Upper lobe of left lung (tissue), 6 donors: ENCODE measurements around the gene NPEPPS. TPM values are rescaled to one million over a fixed set of nuclear protein-coding genes. Genes with fewer than 3 reads are reported as not detected.

ENCODE experiments used
- ATAC-seq, 2 donors: fragments of 200-7000 bp; cut with Tn5 transposase; one replicate each; pipeline ENCODE4 v1.9.1; 2022; ENCODE audit warnings: mild to moderate bottlenecking in 2 of 2, moderate library complexity in 2 of 2; ENCODE audit not compliant: low FRiP score in 2 of 2
- DNase-seq, 2 donors: peaks; one replicate each; pipeline ENCODE4 v3.0.0-alpha.2; 2019 to 2020
- H3K27ac ChIP-seq, 4 donors: fragments of 200-600 bp; sonication (generic); one replicate each; pipeline ENCODE4 v1.5.1; 2016 to 2019
- H3K27me3 ChIP-seq, 4 donors: fragments of 200-600 bp; sonication (generic); one replicate each; pipeline ENCODE4 v1.5.1; 2017 to 2019
- H3K36me3 ChIP-seq, 4 donors: fragments of 200-600 bp; sonication (generic); one replicate each; pipeline ENCODE4 v1.5.1; 2016 to 2019
- H3K4me1 ChIP-seq, 4 donors: fragments of 200-600 bp; sonication (generic); one replicate each; pipeline ENCODE4 v1.5.1; 2018 to 2019
- H3K4me3 ChIP-seq, 4 donors: fragments of 200-600 bp; sonication (generic); one replicate each; pipeline ENCODE4 v1.5.1; 2017 to 2019; ENCODE audit warnings: mild to moderate bottlenecking in 2 of 4, moderate library complexity in 1 of 4
- H3K9me3 ChIP-seq, 4 donors: fragments of 200-600 bp; sonication (generic); one replicate each; pipeline ENCODE4 v1.5.1; 2018 to 2019
- EP300 ChIP-seq, 4 donors: sonication (generic); formaldehyde crosslinking; IDR thresholded peaks; one replicate each; pipeline ENCODE4 v1.5.1; 2017; ENCODE audit warnings: antibody characterized with exemption in 4 of 4, control low read depth in 2 of 4
- POLR2A ChIP-seq, 4 donors: fragments of 450-650 bp; IDR thresholded peaks; one replicate each; pipeline ENCODE4 v1.5.1; 2016 to 2017; ENCODE audit warnings: antibody characterized with exemption in 4 of 4, mild to moderate bottlenecking in 2 of 4
- POLR2AphosphoS5 ChIP-seq, 2 donors: sonication (generic); formaldehyde crosslinking; IDR thresholded peaks; one replicate each; pipeline ENCODE4 v1.5.1; 2017; ENCODE audit warnings: antibody characterized with exemption in 2 of 2
- WGBS, 2 donors: methylation state at CpG; one replicate each; pipeline ENCODE4 v1.1.5; 2017 to 2018; 5-methylcytosine and 5-hydroxymethylcytosine counted together
- total RNA-seq, 6 donors: library from RNA; depleted of rRNA in 4 of 6; stranded (reverse); fragments of >200 nt in 4 of 6; gene quantifications; one replicate each; pipeline versions ENCODE4 v1.1.0 to v1.2.1, GENCODE V29; 2016 to 2021
- TF ChIP-seq, protein P1 (sequence below), 6 experiments: fragments of 450-650 bp in 4 of 6; fragments of 200-600 bp in 2 of 6; sonication (generic) in 2 of 6; IDR thresholded peaks; one replicate each; pipeline ENCODE4 v1.5.1; 2016 to 2019; ENCODE audit warnings: antibody characterized with exemption in 6 of 6
- donor health status: DM: no; HTN: no; CAD: no; lungs with moderate emphysema.
- donor health status: DM: no; HTN: yes; CAD: no; lungs with severe emphysema.

NPEPPS gene
- total RNA-seq, 6 donors from 2014 or later: 82.8 to 359 (median 114) TPM

DNA sequence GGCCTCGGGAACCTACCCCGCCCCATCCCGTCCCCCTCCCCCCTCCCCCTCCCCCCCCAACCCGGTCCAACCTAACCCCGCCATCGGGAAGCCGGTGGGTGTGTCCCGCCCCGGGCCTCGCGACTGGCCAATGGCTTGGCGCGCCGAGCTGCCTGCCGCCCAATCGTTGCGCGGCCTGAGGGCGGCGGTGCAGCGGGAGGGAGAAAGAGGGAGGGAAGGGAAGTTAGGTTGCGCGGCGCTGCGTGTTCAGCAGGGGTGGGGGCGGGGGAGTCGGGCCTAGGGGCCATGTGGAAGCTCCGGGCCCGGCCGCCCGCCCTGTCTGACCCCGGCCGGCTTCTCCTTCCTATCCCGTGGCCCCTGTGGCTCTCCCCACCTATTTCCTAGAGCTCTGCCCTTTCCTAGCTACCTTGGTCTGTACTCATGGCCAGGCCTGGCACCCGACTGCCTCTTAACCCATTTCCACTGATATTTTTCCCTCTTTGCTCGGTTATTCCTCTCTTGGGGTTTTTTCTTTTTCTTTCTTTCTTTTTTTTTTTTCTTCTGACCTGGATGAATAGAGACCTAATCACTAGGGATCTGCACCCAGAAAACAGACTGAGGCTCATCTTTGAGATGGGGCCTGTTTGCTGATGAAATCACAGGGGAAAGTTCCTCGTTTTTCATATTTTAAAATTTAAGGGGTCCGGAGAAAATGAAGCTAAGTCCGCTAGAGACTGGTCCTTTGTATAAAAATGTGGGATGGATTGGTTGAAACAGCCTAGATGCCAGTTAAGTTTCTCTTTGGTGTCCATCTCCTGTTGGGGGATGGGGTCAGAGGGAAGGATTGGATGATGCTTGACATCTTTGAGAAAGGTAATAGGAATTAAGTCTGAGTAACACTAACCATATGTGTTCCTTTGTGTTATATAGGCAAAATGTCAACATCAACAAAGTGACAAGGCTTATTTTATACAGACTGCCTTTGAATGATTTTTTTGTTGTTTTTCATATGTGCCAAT is 119.9 kb downstream of the NPEPPS start:
- 4 to 6% methylated on average over 9 to 21 of the region's 39 CpGs for WGBS, 2 donors
- Histone ChIP-seq H3K27me3 (no peaks in the 10 kb centered on the region), H3K27ac (peak overlapping the region; percentile 85 to 99 (median 96)), H3K4me3 (peak overlapping the region; percentile 93 to 98 (median 94)), H3K4me1 (peaks cover 22 to 72% (median 36%) of the 10 kb centered on the region in 4 donors), H3K36me3 (peaks cover 15 to 43% (median 32%) of the 10 kb centered on the region in 4 donors), H3K9me3 (no peaks in the 10 kb centered on the region)
- TF ChIP-seq EP300 (IDR thresholded peaks at IDR 0.05) (no peak), POLR2A (IDR thresholded peaks at IDR 0.05) (no peak), POLR2AphosphoS5 (IDR thresholded peaks at IDR 0.05) (peak in 1 of 2 donors; percentile 35)
- TF ChIP-seq, protein P1, sequence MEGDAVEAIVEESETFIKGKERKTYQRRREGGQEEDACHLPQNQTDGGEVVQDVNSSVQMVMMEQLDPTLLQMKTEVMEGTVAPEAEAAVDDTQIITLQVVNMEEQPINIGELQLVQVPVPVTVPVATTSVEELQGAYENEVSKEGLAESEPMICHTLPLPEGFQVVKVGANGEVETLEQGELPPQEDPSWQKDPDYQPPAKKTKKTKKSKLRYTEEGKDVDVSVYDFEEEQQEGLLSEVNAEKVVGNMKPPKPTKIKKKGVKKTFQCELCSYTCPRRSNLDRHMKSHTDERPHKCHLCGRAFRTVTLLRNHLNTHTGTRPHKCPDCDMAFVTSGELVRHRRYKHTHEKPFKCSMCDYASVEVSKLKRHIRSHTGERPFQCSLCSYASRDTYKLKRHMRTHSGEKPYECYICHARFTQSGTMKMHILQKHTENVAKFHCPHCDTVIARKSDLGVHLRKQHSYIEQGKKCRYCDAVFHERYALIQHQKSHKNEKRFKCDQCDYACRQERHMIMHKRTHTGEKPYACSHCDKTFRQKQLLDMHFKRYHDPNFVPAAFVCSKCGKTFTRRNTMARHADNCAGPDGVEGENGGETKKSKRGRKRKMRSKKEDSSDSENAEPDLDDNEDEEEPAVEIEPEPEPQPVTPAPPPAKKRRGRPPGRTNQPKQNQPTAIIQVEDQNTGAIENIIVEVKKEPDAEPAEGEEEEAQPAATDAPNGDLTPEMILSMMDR (IDR thresholded peaks at IDR 0.05): peak in 1 of 6 experiments; percentile 4
- ATAC-seq: peak; percentile 88
- peak; percentile 96 to 98 for DNase-seq

DNA sequence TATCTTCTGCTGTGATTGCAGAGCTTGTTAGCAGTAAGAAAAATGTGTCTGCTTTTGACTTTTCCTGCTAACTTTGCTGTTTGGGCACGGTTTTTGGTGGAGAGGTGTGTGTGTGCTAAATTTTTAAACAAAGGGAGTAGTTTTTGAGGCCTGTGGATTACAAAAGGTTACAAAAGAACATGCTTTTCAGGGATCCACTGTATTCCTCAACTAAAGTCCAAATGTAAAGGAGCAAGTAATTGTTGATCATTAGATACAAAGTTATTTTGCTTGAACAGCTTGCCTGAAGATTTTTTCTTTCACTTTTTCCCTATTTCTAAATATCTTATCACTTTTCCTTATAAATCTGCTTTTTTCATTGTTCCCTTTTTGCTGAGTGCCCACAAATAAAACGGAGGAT is 120.8 kb downstream of the NPEPPS start:
- 58 to 59% methylated on average over 2 of the region's 2 CpGs for WGBS, 2 donors
- ATAC-seq: no peak
- no peak for DNase-seq
- Histone ChIP-seq H3K4me3 (no peak overlapping the region), H3K27ac (peak overlapping the region in 1 of 4 donors; percentile 98), H3K9me3 (no peaks in the 10 kb centered on the region), H3K36me3 (peaks cover 19 to 52% (median 40%) of the 10 kb centered on the region in 4 donors), H3K4me1 (peaks cover 22 to 70% (median 36%) of the 10 kb centered on the region in 4 donors), H3K27me3 (no peaks in the 10 kb centered on the region)
- TF ChIP-seq POLR2AphosphoS5 (IDR thresholded peaks at IDR 0.05) (no peak), POLR2A (IDR thresholded peaks at IDR 0.05) (no peak), EP300 (IDR thresholded peaks at IDR 0.05) (no peak)
- TF ChIP-seq, protein P1 (IDR thresholded peaks at IDR 0.05): no peak

DNA sequence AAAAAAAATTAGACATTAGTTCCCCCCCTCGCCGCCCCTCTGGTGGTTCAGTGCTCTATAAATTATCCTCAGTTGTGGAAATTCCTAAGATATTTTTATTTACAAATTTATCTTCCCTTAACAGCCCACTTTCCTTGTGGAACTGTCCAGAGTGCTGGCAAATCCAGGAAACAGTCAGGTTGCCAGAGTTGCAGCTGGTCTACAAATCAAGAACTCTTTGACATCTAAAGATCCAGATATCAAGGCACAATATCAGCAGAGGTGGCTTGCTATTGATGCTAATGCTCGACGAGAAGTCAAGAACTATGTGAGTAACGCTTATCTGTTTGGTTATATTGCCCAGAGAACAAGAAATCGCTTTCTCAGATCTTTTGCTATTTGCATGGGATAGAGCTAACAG is 121.7 kb downstream of the NPEPPS start:
- no peak overlapping the region for H3K4me3 ChIP-seq
- 81 to 86% methylated on average over 6 of the region's 6 CpGs for WGBS, 2 donors
- no peak overlapping the region for H3K27ac ChIP-seq
- TF ChIP-seq EP300 (IDR thresholded peaks at IDR 0.05) (no peak), POLR2AphosphoS5 (IDR thresholded peaks at IDR 0.05) (no peak), POLR2A (IDR thresholded peaks at IDR 0.05) (no peak)
- TF ChIP-seq, protein P1 (IDR thresholded peaks at IDR 0.05): no peak
- ATAC-seq: no peak
- H3K27me3 ChIP-seq: no peaks in the 10 kb centered on the region
- peaks cover 28 to 60% (median 49%) of the 10 kb centered on the region in 4 donors for H3K36me3 ChIP-seq
- no peak for DNase-seq
- H3K4me1 ChIP-seq: peaks cover 22 to 66% (median 36%) of the 10 kb centered on the region in 4 donors
- no peaks in the 10 kb centered on the region for H3K9me3 ChIP-seq

DNA sequence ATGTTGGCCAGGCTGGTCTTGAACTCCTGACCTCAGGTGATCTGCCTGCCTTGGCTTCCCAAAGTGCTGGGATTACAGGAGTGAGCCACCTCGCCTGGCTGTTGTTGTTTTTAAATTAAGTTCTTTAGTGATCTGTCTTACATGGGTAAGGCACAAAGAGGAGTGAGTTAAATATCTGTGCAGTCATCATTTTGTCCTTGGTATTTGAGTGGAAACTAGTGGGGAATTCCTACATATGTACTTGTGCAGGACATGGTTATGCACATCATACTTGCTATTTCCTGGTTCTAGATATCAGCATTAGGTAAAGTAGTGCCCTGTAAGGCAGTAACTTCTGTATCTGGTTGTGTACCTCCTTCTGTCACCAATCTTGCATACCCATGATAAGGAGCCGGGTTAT is 122.5 kb downstream of the NPEPPS start:
- no peak overlapping the region for H3K27ac ChIP-seq
- no peaks in the 10 kb centered on the region for H3K9me3 ChIP-seq
- no peak for ATAC-seq
- no peak for TF ChIP-seq POLR2A (IDR thresholded peaks at IDR 0.05)
- TF ChIP-seq, protein P1 (IDR thresholded peaks at IDR 0.05): no peak
- TF ChIP-seq POLR2AphosphoS5 (IDR thresholded peaks at IDR 0.05): no peak
- no peak for TF ChIP-seq EP300 (IDR thresholded peaks at IDR 0.05)
- no peak overlapping the region for H3K4me3 ChIP-seq
- H3K4me1 ChIP-seq: peaks cover 19 to 59% (median 31%) of the 10 kb centered on the region in 4 donors
- WGBS, 2 donors: 48 to 69% methylated on average over 2 of the region's 2 CpGs
- no peak for DNase-seq
- H3K36me3 ChIP-seq: peaks cover 36 to 69% (median 55%) of the 10 kb centered on the region in 4 donors
- H3K27me3 ChIP-seq: no peaks in the 10 kb centered on the region
